SHP77 (cell line): ENCODE results near the gene DUOXA1.

ENCODE experiments used
- DNase-seq, 2 experiments: peaks; one replicate each; lab custom pipeline; 2025; lab: John Stamatoyannopoulos, UW

DUOXA1 gene

GRCh38 chr15:45131510-45131909 is 1.8 kb upstream of the DUOXA1 start:
- DNase-seq = no peak

GRCh38 chr15:45130291-45131000 is 767 bp upstream of the DUOXA1 start:
- no peak for DNase-seq

GRCh38 chr15:45128971-45129639 is 574 bp downstream of the DUOXA1 start:
- no peak for DNase-seq

- peak in 1 of 2 experiments; percentile 9 for DNase-seq
These were observed 3.0 kb downstream of the DUOXA1 start for GRCh38 chr15:45126535-45127158.

- DNase-seq = no peak
These were observed 6.3 kb downstream of the DUOXA1 start for GRCh38 chr15:45123397-45123796.

- DNase-seq = no peak
These were observed 7.0 kb downstream of the DUOXA1 start for GRCh38 chr15:45122719-45123118.

GRCh38 chr15:45121706-45122417 is 7.8 kb downstream of the DUOXA1 start:
- no peak for DNase-seq

- no peak for DNase-seq
These were observed 8.7 kb downstream of the DUOXA1 start for GRCh38 chr15:45121020-45121419.

GRCh38 chr15:45120081-45120972 is 9.4 kb downstream of the DUOXA1 start:
- no peak for DNase-seq

- DNase-seq = no peak
These were observed 10.7 kb downstream of the DUOXA1 start for GRCh38 chr15:45118996-45119395.

GRCh38 chr15:45118131-45118588 is 11.5 kb downstream of the DUOXA1 start:
- peak; percentile 87 to 92 for DNase-seq

GRCh38 chr15:45117308-45118130 is 12.2 kb downstream of the DUOXA1 start:
- no peak for DNase-seq

GRCh38 chr15:45116482-45117307 is 13.0 kb downstream of the DUOXA1 start:
- no peak for DNase-seq

- DNase-seq = no peak
These were observed 13.6 kb downstream of the DUOXA1 start for GRCh38 chr15:45116006-45116481.

GRCh38 chr15:45115312-45115820 is 14.3 kb downstream of the DUOXA1 start:
- DNase-seq = no peak

GRCh38 chr15:45114751-45115085 is 15.0 kb downstream of the DUOXA1 start:
- no peak for DNase-seq

GRCh38 chr15:45114076-45114750 is 15.5 kb downstream of the DUOXA1 start, which contains the start of the genes DUOX2 and DUOXA2:
TSS of gene DUOX2 (minus strand) at chr15:45114172. CDS start at chr15:45113411, 761 bp downstream.
TSS of gene DUOXA2 (plus strand) at chr15:45114326. CDS start at chr15:45114606, 280 bp downstream.
- DNase-seq = no peak

- DNase-seq = no peak
These were observed 16.2 kb downstream of the DUOXA1 start for GRCh38 chr15:45113380-45113990.
